GM12872 (cell line): Measurements from ENCODE around the gene TTC3.
A peak's percentile ranks its signal among the peaks of the same experiment; 100 is the strongest.

Experiments
- CTCF ChIP-seq: IDR thresholded peaks from 3 replicates; pipeline ENCODE4 v1.5.1; 2011; ENCODE audit warnings: low read depth, mild to moderate bottlenecking, low read length, moderate library complexity; ENCODE audit not compliant: insufficient read depth

The TTC3 gene

GRCh38 chr21:37062593-37062935, 10.5 kb upstream of the TTC3 start:
- TF ChIP-seq CTCF: no peak

DNA sequence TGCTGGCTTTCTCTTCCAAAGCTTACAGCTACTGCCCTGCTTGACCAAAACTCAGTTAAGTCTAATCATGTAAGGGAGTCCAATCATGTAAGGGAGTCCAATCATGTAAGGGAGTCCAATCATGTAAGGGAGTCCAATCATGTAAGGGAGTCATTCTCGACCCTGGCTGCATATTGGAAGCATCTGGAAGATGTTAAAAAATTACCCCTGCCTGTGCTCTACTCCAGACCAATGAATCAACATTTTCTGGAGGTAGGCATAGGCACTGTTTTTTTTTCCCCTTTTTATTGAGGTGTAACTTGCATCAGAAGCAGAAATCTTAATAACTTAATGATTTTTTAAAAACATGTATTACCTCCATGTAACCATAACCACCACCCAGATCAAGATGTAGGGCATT, 9.6 kb upstream of the TTC3 start:
- TF ChIP-seq CTCF: no peak

DNA sequence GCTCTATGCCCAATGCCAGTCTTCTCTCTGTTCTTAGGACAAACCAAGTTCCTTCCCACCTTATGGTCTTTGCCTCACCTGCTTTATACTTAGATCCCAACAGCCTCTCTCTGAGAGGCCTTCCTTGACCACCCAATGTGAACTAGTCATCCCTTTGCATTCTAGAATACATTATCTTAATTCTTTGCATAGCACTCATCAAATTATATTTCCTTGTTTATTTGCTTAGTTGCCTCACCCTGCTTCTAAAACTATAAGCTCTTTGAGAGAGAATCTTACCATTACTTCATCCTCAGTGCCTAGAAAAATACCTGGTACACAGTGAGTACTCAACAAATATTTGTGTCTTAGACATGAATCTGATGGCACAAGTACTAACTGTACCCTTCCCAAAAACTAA, 8.2 kb upstream of the TTC3 start:
- TF ChIP-seq CTCF: no peak

DNA sequence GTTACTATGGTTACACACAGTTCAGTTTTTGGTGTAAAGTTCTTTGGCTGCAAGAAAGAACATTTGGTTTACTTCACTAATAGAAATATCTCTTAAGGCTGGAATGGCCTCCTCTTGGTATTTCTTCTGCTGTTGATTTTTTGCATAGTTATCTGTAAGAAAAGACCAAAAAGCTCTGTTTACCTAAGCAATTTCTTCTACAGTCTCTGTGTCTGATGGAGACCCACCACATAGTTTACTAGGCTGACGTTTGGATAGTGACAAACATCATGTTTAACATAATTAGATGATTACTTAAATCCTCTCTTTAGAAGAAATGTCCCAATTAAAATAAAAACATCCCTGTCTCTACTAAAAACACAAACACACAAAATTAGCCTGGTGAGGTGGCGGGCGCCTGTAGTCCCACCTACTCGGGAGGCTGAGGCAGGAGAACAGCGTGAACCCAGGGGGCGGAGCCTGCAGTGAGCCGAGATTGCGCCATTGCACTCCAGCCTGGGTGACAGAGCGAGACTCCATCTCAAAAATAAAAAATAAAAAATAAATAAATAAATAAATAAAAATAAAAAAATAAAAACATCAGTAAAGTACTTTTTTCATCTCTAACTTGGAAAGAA, 7.4 kb upstream of the TTC3 start:
- TF ChIP-seq CTCF: no peak

GRCh38 chr21:37071561-37072273, 1.3 kb upstream of the TTC3 start:
- TF ChIP-seq CTCF: no peak

DNA sequence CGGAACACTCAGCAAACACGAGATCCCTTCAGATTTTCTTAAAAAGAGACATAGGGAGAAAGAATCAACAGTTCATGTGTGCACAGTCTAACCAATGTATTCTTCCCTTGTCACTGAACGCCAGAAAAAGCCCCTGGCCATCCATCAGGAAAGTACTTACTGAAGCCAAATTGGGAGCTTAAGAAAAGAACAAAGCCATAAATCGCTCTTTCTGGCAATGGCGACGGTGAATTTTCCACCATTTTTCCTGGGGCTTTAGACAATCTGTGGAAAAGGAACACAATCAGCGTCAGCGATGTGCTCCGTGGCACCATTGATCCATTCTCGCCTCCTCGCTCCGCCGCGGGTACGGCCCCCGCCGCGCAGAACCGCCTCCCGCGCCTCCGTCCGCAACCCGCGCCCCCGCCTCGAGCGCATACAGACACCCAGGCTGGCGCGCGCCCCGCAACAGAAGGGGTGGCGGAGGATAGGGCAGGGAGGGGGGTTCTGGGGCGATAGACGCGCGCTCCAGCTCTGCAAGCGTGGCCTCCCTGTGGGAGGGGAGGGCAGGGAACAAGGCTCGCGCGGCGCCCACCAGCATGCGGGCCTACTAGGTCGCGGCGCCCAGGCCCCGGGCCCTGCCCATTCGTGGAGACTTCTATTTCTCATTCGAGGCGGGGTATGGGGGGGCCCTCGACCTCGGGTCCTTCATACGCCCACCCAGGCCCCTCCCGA, 623 bp upstream of the TTC3 start:
- TF ChIP-seq CTCF: no peak

DNA sequence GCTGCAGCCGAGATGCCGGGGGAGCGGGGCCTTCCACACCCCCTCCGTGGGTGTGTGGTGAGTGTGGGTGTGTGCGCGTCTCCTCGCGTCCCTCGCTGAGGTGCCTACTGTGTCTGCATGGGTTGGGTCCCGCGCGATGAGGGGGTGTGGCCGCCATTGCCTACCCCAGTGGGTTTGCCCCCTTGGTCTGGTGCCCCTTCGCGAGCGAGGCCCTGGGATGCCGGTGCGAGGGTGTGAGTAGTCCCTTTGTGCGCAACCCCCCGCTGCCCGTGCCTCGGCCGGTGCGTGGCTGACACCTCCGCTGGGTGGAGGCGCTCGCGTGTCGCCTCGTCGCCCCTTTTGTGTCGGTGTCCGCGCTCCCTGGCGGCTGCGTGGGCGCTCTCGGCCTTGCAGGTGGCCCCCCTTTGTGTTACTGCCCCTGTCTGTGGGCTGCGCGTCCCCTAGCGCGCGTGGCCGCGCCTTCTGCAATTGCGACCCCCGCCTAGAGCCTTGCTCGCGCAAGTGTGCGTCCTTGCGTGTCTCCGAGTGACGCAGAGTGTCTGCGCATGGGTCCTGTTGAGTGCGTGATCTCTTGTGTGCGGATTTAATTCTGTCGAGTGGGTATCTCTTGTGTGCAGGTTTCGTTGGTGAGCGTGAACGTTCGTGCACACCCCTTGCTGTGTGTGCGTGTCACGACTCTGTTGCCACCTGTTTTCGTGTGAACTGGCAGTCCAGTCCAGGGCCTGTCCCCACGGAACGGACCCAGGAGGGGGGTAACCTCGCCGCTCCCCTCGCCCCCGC, 553 bp downstream of the TTC3 start:
- peak; percentile 12; the same call in 1 of the 3 replicates for TF ChIP-seq CTCF
